Left renal cortex interstitium (tissue), 4 donors: ENCODE data around the gene CRTAP. TPM values are rescaled to one million over a fixed set of nuclear protein-coding genes. Genes with fewer than 3 reads are reported as not detected.
"Not testable (repeated sequence)": the region's sequence is repeated elsewhere in the genome, so short reads cannot be mapped to it uniquely, and the experiment has no call there.

Experiments
- DNase-seq, 4 donors: peaks; one replicate each; pipeline ENCODE4 v3.0.0-alpha.2; 2013; ENCODE audit warnings: low read depth in 4 of 4, low spot score in 2 of 4, missing footprints in 1 of 4
- polyA plus RNA-seq, 4 donors: library from polyadenylated mRNA; unstranded; fragments of 120-200 nt; gene quantifications; one replicate each; pipeline ENCODE4 v1.2.1, GENCODE V29; 2013; ENCODE audit not compliant: insufficient read length in 4 of 4

CRTAP gene
- 100 to 1,000 TPM; 149 to 192 (median 184) TPM for polyA plus RNA-seq

DNA sequence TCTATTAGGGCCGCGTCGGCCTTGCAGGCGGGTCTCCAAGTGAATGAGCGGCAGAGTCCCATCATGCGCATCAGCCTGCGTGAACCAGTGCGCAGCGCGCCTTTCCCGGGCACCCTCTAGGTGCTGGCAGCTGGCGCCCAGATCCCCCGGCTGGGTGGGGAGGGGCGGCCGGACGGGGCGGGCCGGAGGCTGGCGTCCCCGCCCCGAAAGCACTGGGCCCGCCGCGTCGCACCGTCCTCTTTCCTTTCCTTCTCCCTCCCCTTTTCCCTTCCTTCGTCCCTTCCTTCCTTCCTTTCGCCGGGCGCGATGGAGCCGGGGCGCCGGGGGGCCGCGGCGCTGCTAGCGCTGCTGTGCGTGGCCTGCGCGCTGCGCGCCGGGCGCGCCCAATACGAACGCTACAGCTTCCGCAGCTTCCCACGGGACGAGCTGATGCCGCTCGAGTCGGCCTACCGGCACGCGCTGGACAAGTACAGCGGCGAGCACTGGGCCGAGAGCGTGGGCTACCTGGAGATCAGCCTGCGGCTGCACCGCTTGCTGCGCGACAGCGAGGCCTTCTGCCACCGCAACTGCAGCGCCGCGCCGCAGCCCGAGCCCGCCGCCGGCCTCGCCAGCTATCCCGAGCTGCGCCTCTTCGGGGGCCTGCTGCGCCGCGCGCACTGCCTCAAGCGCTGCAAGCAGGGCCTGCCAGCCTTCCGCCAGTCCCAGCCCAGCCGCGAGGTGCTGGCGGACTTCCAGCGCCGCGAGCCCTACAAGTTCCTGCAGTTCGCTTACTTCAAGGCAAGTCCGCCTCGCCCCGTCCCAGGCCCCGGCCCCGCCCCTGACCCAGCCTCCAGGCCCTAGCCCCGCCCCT, at the start of gene CRTAP:
TSS of gene CRTAP (plus strand) at position 243 of the 850 bp plus-strand sequence. CDS start at position 307, 64 bp downstream.
- DNase-seq, result peak; percentile 64 to 82 (median 76)

GRCh38 chr3:33064929-33065328, 48.9 kb upstream of the CRTAP start:
- no peak for DNase-seq

GRCh38 chr3:33067484-33067883, 46.3 kb upstream of the CRTAP start:
- no peak for DNase-seq

DNA sequence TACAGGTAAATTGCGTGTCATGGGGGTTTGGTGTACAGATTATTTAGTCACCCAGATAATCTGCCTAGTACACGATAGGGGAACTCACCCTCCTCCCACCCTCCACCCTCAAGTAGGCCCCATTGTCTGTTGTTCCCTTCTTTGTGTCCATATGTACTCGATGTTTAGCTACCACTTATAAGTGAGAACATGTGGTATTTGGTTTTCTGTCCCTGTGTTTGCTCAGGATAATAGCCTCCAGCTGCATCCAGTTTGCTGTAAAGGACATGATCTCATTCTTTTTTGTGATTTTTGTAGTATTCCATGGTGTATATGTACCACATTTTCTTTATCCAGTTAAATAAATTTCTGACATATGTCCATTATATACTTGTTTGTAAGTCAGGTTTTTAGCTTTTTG, 44.0 kb upstream of the CRTAP start:
- not testable (repeated sequence) for DNase-seq

- DNase-seq, result no peak
Measured at GRCh38 chr3:33071181-33071580, 42.6 kb upstream of the CRTAP start.

- no peak for DNase-seq
Measured at GRCh38 chr3:33071946-33072345, 41.9 kb upstream of the CRTAP start.

- peak; percentile 19 to 69 (median 35) for DNase-seq
Measured at GRCh38 chr3:33074217-33075067, 39.4 kb upstream of the CRTAP start.

GRCh38 chr3:33075995-33076394, 37.8 kb upstream of the CRTAP start:
- no peak for DNase-seq

DNA sequence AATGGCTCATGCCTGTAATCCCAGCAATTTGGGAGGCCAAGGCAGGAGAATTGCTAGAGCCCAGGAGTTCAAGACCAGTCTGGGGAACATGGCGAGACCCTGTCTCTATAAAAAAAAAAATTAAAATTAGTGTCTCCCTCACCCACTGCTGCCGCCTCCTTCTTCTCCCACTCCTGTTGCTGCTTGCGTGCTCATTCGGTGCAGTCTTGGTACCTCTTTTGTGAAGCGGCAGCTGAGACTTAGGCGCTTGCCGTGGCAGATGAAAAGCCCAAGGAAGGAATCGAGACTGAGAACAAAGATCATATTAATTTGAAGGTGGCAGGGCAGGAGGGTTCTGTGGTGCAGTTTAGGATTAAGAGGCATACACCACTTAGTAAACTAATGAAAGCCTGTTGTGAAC, 36.9 kb upstream of the CRTAP start:
- DNase-seq, result no peak

DNA sequence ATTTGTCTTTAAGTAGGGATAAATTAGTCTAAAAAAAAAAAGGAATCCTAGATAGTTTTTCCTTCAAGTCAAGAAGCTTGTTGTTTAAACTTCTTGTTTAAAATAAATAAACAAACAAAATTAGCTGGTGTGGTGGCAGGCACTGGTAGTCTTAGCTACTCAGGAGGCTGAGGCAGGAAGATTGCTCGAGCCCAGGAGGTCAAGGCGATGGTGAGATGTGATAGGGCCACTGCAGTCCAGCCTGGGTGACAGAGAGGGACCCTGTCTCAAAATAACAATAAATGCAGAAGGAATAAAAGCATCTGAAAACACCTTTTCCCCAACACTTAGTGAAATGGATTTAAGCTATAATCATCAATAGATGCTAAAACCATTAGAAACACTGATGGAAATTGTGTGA, 35.8 kb upstream of the CRTAP start:
- DNase-seq, result no peak

DNA sequence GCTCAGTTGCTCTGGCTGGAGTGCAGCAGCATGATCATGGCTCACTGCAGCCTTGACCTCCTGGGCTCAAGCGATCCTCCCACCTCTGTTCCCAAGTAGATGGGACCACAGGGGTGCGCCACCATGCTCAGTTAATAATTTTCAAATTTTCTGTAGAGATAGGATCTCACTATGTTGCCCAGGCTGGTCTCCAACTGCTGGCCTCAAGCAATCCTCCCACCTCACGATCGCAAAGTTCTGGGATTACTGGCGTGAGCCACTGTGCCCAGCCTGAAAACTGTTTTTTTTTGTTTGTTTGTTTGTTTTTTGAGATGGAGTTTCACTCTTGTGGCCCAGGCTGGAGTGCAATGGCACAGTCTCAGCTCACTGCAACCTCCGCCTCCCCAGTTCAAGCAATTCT, 34.0 kb upstream of the CRTAP start:
- DNase-seq, result not testable (repeated sequence)

DNA sequence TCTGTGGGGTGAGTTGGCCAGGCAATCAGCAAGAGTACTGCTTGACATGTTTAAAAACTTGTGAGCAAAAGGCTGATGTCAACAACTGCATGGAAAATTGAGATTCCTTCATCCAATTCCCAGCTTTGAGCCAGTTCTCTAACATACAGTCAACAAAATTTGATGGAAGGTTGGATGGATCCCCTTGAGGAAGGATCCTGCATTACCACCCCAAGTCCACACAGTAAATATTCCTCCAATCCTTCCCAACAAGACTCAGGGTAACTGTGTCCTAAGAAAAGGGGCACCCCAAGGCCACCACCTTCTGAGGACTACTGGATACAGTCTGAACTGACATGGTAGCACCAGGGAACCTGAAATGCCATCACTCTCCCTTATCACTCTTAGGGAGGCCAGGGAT, 32.0 kb upstream of the CRTAP start:
- DNase-seq, result no peak

DNA sequence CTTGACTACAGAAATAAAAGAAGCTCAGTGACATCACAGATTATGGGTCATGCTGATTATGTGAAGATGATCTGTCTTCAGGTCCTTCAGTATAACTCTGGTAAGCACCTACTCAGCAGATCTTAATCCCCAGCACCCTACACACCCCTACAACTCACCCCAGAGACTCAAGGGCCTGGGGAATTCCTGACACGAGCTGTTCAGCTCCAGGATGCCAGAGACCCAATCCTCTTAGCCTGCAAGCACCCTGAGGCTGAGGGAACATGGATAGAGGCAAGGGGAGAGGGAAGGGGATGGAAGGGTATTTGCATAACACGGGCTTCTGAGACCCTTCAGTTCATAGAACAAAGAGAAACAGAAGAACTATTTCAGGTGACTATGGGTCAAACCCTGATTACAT, 29.9 kb upstream of the CRTAP start:
- DNase-seq, result no peak

DNA sequence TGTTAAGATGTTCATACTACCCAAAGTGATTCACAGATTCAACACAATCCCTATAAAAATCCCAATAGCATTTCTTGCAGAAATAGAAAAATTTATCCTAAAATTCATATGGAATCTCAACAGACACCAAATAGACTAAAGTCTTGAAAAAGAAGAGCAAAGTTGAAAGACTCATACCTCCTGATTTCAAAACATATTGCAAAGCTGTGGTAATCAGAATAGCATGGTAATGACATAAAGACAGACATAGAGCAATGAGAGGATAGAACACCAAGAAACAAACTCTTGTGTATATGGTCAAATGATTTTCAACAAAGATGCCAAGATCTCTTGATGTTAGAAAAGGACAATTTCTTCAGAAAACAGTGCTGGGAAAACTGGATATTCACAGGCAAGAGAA, 25.1 kb upstream of the CRTAP start:
- no peak for DNase-seq

DNA sequence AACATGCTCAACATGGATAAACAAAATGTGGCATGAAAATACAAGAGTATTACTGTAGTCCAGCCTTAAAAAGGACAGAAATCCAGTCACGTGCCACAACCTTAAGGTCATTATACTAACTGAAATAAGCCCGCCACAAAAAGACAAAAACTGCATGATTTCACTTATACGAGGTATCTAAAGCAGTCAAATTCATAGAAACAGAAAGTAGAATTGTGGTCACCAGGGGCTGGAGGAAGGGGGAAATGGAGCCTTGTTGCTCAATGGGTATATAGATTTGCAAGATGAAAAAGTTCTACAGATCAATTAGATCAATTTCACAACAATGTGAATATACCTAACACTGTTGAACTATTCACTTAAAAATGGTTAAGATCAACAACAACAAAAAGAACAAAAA, 24.3 kb upstream of the CRTAP start:
- DNase-seq, result no peak

DNA sequence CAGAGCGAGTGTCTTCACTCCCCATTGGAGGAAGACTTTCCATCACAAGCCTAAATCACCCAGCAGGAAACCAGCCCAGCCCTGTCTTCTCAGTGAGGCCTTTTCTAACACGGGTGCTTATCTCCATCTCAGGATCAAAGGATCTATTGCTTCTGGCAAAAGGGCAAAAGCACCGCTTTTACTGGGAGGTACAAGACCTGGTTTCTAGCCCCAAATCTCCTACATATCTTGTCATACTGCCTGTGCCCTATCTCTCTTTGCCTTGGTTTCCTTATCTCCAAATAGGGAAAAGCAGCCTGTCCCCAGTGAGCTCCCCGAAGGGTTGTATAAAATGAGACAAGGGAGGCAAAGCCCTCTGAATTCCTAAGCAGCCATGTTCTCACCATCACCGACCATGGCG, 22.1 kb upstream of the CRTAP start:
- no peak for DNase-seq

GRCh38 chr3:33092496-33093254, 21.1 kb upstream of the CRTAP start:
- DNase-seq, result no peak

DNA sequence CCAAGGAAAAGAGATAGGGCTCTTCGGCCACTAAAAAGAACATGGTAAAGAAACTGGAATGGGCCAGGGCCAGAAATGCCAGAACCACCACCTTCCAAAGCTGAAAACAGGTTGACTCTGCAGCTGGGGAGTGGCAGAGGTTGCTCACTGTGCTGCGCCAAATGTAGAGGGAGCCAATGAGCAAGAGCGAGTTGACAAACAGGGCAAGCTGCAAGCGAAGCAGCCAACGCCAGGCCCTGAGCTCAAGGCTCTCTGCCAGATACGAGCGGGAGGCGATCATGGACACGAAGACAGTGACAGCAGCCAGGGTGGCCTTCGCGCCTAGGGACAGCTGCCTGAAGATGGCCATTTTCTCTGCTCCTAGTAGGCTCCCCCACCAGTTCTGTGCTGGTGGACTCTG, 20.0 kb upstream of the CRTAP start:
- no peak for DNase-seq

- DNase-seq, result no peak
Measured at GRCh38 chr3:33095436-33095835, 18.4 kb upstream of the CRTAP start.

DNA sequence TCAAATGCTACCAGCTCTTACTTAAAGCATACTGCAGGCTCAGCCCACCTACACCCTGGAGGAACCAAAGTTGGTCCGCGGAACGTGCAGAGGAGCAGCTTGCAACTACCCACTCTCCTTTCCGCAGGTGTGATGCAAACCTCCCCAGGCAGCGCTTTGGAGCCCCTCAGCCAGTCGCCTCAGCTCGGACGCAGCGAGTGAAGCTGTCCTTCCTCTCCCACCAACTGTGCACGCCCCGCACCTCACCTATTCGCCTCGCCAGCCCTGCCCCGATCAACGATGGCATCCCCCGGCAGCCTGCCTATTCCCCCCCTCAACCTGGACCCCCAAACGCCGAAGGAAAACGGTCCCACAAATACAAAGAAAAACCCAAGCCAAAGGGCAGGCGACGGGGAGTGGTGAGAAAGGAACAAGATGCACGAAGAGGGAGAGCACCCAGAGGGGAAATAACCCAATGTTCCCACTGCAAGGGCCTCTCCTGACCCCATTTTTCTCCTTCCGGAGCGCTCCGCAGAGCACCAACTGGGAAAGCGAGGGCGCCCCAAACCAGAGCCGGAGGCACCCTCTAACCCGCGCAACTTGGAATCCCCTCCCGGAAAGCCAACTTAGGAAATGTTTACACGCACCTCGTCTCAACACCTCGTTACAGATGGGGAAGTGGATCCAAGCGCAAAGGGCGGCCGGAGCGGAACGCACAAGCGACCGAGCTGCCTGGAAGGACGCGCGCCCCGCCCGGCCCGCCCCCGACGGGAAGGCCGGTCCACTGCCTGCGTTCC, 17.5 kb upstream of the CRTAP start:
- DNase-seq, result peak in 3 of 4 donors; percentile 21 to 36 (median 26)
